Embryonic facial prominence (tissue), 1 donor: ENCODE measurements around the gene KIF21B.

Experiments used
- DNase-seq: peaks from one replicate; pipeline ENCODE4 v3.0.0-alpha.2; 2016; ENCODE audit errors: extremely low spot score

The KIF21B gene, protein sequence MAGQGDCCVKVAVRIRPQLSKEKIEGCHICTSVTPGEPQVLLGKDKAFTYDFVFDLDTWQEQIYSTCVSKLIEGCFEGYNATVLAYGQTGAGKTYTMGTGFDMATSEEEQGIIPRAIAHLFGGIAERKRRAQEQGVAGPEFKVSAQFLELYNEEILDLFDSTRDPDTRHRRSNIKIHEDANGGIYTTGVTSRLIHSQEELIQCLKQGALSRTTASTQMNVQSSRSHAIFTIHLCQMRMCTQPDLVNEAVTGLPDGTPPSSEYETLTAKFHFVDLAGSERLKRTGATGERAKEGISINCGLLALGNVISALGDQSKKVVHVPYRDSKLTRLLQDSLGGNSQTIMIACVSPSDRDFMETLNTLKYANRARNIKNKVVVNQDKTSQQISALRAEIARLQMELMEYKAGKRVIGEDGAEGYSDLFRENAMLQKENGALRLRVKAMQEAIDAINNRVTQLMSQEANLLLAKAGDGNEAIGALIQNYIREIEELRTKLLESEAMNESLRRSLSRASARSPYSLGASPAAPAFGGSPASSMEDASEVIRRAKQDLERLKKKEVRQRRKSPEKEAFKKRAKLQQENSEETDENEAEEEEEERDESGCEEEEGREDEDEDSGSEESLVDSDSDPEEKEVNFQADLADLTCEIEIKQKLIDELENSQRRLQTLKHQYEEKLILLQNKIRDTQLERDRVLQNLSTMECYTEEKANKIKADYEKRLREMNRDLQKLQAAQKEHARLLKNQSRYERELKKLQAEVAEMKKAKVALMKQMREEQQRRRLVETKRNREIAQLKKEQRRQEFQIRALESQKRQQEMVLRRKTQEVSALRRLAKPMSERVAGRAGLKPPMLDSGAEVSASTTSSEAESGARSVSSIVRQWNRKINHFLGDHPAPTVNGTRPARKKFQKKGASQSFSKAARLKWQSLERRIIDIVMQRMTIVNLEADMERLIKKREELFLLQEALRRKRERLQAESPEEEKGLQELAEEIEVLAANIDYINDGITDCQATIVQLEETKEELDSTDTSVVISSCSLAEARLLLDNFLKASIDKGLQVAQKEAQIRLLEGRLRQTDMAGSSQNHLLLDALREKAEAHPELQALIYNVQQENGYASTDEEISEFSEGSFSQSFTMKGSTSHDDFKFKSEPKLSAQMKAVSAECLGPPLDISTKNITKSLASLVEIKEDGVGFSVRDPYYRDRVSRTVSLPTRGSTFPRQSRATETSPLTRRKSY (N-terminal part only)

DNA sequence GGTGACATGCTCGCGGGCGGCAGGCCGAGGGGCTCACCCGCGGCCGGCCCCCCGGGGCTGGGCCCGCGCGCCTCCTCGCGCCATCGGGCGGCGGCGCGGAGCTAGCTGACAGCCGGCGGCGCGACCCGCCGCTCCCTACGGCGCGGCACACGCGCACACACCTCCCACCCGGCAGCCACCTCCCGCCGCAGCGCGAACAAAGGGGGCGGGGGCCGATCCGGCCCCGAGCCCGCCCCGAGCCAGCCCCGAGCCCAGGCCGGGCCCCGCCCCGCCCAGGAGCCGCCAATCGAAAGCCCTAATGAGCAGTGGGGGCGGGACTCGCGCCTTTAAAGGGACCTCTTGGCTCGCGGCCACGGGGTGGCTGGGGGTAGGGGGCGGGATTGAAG lies at the start of gene KIF21B:
Gene KIF21B (minus strand): TSS at position 198 of the 386 bp plus-strand sequence. CDS start 331 bp downstream, outside the sequence.
- peak; percentile 28 for DNase-seq

DNA sequence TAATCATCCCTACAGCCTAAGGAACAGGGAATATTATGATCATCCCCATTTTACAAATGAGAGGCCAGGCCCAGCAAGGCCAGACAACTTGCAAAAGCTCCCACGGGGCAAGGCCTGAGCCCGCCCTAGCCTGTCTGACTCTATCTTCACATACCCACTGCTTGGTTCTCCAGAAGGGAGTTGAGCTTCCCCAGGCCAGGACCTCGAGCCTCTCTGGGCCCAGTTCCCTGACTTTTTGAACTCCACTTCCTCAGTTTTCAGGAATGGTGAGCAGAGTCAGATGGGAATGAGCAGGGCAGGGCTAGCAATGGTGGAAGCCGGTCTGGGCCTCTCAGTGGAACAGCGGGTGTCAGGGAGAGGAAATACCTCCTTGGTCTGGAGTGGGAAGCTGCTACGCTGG lies 49.4 kb upstream of the KIF21B start:
- no peak for DNase-seq

DNA sequence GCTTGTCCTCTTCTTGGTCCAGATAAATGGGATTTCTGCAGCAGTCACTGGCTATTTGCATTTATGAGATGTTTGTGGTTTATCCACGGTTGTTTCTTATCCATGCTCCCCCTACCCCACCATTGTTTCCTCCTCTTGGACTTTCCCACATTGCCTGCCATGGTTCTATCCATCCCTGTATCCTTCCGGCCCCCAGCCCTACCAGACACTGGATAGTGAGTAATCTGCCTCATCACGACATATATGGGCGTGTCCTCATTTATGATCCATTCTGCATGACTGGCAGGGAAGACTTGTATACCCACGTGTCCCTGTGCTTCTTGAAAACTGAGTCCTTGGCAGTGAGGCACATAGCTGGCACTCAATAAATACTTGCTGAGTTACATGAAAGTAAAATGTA lies 48.6 kb upstream of the KIF21B start:
- no peak for DNase-seq

DNA sequence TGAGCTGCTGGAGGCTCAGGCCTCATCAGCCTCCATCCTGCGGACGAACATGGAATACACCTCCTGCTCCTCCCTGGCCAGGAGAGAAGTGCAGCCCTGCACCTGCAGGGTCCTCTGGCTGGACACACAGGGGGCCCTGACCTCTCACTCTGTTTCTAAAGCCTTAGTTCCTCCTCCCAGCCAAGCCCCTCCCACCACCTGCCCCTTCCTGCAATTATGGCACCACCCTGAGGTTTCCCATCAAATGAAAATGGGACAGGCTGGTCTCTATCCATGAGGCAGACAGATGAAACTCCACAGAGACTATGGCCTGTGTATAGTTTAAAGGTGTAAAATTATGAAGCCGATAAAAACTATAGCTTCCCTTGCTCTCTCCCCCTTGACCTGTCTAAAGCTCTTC lies 46.1 kb upstream of the KIF21B start:
- no peak for DNase-seq

DNA sequence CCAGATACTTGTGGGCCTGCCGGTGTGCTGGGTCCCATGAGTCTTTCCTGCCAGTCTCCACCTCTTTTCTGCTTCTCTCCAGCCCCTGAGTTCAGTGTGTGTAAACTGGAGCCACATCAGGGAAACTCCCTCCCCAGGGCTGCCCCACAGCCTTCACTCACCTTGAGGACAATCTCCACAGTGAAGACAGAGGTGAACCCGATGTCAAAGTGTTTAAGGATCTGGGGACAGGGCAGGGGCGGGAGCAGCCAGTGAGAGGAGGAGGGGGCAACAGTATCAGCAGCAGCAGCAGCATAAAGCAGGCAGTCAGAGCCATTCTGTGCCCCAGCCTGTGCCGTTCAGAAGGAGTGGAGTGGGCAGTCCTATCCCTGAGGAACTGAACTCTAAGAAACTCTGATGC lies 45.5 kb upstream of the KIF21B start:
- no peak for DNase-seq

DNA sequence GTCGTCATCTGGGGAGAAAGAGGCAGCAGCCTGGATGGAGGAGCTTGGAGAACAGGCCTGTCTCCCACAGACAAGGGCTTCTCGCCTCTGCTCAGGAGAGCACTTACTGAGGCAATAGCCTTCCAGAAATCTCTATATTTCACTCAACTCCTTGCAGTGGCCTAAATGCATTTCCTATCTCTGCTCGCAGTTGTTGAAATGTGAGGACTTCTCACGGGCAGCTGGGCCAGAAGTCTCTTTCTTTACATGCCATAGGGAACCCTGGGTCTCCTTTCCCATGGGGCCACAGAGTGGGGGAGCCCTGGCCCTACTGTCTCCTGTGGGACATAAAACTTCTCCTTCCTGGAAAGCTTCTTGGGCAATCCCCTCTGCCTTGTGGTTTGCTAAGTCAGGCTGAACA lies 43.5 kb upstream of the KIF21B start:
- no peak for DNase-seq

DNA sequence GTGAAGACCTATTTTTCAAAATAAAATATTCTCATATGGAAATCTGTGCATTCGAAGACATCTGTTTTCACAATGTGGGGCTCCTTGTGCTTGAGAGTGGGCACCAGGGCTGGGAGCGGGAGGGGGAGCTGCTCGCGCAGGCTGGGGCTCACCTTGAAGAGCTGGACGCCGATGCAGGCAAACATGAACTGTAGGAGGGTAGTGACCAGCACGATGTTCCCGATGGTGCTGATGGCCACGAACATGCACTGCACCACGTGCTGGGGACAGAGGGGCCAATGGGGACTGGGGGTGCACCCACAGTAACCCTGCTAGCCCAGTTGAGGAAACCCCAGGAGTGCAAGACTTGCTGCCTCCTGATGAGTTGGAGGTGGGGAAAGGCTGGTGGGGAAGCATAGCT lies 42.2 kb upstream of the KIF21B start:
- DNase-seq, result no peak

DNA sequence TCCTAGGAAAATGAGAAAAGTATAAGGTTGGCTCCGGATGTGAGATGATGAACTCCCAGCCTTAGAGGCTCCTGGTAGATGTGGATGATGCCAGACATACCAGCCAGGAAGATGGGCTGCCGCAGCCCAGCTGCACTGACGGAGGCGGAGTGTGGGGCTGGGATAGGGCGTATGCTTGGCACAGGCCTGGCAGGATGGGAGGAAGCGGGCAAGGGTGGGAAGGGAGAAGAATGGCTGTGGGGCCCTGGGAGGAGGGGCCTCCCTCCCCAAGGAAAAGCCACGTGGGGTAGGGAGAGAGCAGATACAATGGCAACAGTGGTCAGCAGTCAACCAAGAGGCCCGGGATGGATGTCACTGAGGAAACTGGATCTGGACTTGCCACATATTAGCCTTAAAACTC lies 41.3 kb upstream of the KIF21B start:
- no peak for DNase-seq

DNA sequence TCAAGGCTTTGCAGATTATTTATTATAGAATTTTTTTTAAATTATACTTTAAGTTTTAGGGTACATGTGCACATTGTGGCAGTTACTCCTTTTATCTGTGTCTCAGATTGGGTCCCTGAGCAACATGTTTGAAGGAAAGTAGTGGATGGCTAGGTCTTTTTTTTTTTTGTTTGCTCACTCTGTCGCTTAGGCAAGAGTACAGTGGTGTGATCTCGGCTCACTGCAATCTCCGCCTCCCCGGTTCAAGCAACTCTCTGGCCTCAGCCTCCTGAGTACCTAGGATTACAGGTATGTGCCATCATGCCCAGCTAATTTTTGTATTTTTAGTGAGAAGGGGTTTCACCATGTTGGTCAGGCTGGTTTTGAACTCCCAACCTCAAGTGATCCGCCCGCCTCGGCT lies 39.6 kb upstream of the KIF21B start:
- DNase-seq, result no peak

DNA sequence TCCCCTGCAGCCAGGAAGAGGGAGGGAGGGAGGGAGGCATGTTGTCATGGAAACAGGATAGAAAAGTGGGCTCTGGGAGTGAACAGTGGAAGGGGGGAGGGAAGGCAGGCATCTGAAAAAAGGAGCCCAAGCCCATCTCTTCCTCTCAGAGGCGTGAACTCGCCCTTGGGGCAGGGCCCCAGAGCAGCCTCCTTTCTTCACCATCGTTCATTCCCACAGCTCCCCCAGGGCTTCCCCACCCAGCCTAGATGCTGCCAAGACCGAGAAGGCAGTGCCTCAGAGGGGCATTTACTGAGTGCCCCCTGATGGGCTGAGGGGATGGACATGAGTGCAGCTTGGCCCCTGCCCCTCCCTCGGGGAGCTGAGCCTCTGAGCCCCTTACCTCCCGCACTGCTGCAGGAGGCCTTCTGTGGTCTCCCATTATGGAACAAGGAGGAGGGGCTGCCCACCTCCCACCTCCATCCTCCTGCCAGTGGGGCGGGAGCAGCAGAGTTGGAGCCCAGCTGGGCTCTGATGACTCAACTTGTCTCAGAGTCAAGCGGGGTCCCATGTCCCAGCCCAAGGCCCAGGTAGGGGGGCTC lies 39.1 kb upstream of the KIF21B start:
- no peak for DNase-seq

DNA sequence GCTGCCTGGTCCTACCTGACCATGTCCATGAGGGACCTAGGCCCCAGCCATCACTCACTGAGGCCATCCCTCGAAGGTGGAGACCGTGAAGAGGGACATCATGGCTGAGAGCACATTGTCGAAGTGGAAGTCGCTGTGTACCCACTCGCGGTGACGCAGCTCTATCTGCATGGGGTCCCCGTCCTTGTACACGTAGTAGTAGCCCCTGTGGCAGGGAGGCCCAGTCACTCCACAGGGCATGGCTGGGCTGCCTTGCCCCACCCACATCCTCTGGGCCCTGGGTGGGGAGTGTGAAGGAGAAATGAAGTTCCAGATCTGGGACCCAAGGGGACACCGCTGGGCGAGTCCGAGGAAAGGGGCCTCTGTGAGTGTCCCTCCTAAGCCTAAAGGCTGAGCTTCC lies 38.4 kb upstream of the KIF21B start:
- no peak for DNase-seq

DNA sequence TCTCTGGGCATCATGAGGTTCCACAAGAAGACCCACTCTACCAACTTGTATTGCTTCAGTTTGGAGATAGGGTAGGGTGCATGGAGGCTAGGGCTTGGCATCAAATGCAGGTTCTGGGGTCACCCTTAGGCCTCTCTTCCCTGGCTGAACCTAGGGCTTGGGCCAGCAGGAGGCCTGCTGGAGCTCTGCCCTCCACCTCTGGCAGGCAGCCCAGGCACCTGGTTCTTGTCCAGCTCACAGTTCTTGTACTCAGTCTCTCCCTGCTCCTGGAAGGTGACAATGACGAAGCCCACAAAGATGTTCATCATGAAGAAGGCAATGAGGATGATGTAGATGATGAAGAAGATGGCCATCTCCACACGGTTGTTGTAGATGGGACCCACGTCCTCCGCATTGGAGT lies 37.5 kb upstream of the KIF21B start:
- DNase-seq, result no peak

DNA sequence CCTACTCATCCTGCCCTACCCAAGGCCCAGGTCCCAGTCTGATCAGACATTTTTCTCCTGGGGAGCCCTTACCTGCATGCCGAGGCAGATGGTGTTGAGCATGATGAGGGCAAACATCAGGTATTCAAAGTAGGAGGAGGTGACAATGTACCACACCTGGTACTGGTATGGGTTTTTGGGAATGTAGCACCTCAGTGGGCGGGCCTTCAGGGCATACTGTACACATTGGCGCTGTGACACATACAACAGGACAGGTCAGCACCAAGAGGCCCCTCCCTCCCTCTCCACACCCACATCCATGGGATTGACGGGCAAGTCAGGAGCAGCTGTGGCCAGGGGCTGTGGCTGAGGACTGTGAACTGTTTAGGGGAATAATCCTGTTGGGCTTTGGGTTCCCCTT lies 37.1 kb upstream of the KIF21B start:
- no peak for DNase-seq

DNA sequence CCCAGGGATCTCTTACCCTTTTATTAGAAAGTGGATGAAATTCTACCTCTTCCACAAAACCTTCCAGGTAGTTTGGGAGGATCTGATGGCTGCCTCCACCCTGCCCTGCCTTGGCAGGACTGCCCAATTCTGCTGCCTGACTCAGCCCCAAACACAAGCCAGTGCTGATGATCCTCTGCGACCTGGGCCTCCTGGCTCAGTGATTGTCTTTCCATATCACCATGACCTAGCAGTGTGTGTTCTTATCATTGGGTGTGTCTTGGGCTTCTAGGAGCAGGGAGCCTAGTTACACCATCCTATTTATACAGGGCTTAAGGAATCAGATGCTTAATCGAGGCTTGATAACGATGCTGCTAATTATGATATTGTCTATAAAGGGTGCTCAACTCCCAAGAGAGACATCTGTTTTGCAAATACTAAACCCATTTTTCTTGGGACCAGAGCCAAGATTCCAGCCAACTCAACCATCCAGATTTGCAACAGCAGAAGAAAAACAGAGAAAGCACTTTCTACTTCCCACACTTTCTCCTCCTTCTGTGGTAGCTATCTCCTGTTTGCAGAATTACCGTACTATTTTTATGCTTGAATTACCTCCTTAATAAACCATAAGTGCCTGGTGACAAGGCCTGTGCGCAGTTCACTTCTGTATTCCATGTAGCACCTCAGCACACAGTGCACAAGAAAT lies 36.5 kb upstream of the KIF21B start:
- no peak for DNase-seq

DNA sequence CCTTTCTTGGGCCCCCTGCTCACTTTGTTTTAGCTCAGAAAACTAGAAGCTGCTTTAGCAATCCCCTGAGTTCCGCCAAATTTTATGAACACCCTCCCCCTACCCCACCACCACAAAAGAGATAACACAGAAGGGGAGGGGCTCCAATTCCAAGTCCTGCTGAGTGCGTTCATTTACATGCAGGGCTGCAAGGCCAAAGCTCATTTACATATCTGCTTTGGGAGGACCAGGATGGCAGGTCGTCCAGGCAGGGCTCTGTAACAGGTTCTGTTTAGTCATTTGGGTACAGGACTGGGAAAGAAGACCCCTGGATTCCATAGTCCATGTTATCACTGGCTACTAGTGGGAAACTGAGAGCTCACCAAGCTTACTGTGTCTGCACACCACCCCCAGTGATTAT lies 35.9 kb upstream of the KIF21B start:
- DNase-seq, result no peak

DNA sequence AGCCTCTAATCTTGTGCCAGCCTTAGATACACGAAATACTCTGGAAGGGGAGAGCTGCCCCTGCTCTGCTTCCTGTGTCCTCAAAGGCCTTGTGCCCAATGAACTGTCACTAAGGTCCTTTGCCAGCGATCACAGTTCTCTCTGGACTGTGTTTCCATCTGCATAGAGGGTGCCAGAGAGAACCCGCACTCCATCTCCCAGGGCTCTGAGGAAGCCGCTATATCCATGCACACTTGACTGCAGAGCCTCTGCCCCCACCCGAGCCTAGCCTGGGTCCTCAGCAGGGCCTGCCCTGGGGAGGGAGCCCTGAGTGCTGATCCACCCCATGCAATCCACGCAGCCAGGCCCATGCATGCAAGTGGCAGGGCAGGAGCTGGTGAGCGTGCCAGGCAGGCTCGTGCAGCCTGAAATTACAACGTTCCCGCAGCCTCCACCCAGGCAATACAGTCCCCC lies 30.6 kb upstream of the KIF21B start:
- DNase-seq, result no peak

DNA sequence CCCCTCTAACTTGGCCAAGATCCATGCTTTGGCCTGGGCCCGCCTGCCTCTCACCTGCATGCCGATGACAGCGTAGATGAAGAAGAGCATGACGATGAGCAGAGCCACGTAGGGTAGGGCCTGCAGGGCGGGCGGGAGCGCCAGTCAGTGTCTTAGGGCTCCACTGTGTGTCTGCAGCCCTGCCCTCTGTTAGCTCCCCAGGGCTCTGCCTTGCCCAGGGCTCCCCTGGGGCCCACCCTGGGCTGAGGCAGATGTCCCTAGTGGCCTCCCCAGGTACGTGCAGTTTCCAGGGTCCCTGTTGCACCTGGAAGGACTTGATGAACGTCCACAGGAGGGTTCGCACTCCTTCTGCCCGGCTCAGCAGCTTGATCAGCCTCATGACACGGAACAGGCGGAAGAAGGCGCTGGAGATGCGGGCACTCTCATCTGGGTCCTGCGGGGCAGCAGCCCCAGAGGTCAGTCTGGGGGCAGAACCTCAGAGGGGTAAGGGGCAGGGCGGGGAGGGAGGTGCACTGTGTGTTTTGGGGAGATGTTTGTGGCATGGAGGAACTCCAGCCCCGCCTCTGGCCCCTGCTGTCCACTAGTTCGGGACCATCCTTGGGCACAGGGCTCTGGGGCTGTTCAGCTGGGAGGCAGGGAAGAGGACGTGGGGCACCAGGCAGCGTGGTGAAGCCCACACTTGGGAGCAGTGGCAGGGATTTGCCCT lies 29.8 kb upstream of the KIF21B start:
- DNase-seq, result no peak

DNA sequence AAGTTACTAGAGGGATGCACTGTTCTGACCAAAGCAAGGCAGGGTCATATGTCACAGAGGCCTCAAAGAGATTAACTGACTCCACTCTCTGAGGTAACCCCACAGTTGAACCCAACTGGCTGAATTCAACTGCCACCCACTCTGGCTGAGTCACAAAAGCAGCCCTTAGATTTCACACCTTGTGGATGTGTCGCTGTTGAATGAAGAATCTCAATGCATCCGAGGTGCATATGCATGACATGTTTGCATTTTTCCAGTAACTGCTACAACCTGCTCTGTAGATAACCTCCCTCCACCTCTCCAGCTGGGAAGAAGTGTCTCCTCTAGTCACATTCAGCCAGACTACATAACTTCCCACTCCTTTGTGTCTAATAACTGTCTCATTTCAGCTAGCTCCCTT lies 27.9 kb upstream of the KIF21B start:
- DNase-seq, result no peak

DNA sequence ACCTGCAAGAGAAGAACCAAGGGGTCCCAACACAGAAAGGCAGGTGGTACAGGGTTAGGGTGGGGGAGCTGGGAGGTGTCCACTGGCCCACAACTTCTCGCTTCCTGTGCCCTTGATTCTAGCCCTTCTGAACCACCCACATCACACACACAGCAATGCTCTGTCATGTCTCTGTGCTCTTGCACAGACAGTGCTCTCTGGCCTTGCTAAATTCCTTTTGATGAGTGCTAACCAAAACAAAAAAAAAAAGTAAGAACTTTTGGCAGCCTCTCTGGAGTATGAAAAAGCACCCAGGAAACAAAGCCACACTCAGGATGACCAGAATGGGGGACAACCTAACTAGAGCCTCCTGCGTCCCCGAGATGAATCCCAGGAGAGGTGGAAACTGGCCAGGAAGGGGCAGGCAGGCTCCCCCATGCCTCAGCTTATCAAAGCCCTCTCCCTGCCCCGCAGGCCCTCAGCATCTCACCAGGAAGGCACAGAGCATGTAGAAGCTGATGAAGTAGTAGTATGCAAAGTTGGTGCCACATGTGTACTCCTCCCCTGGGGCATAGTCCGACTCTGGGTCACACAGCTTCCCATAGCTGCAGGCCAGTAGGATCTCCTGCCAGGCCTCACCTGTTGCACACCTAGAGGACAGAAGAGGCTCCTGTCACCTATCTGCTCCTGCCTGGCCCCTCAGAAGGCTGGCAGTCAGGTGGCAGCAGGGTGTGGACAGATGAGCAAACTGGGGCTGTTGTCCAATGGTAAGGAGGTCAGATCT lies 27.2 kb upstream of the KIF21B start:
- DNase-seq, result no peak
